Mesendoderm (in vitro differentiated cells): ENCODE measurements around the gene NLN.

Source experiments
- DNase-seq: peaks from one replicate; pipeline ENCODE4 v3.0.0; 2013
- H2AK5ac ChIP-seq: 2 replicates; pipeline ENCODE4 v1.6.1; 2013; ENCODE audit warnings: low read length, inconsistent platforms
- H2BK120ac ChIP-seq: 2 replicates; pipeline ENCODE4 v1.6.1; 2013; ENCODE audit warnings: low read depth, mild to moderate bottlenecking, low read length, moderate library complexity, mixed read lengths
- H2BK15ac ChIP-seq: replicated peaks from 2 replicates; pipeline ENCODE4 v1.6.1; 2013; ENCODE audit warnings: low read depth, mild to moderate bottlenecking, moderate library complexity
- H2BK5ac ChIP-seq: 2 replicates; pipeline ENCODE4 v1.6.1; 2013; ENCODE audit warnings: low read length, inconsistent platforms
- H3K18ac ChIP-seq: 2 replicates; pipeline ENCODE4 v1.6.1; 2013; ENCODE audit warnings: mild to moderate bottlenecking, low read length, mixed read lengths
- H3K23ac ChIP-seq: one replicate; pipeline ENCODE4 v1.6.1; 2013; ENCODE audit warnings: low read length
- H3K27ac ChIP-seq: 2 replicates; pipeline ENCODE4 v1.5.1; 2013; ENCODE audit warnings: low read depth, mild to moderate bottlenecking, inconsistent platforms, low read length, moderate library complexity
- H3K27me3 ChIP-seq: 2 replicates; pipeline ENCODE4 v1.6.1; 2013; ENCODE audit warnings: low read length, control low read depth, mild to moderate bottlenecking, inconsistent platforms; ENCODE audit not compliant: insufficient read depth, poor library complexity
- H3K36me3 ChIP-seq: 2 replicates; pipeline ENCODE4 v1.6.1; 2013; ENCODE audit warnings: low read length, inconsistent platforms; ENCODE audit not compliant: control insufficient read depth, insufficient read depth
- H3K4ac ChIP-seq: one replicate; pipeline ENCODE4 v1.6.1; 2013; ENCODE audit warnings: low read depth, mild to moderate bottlenecking, low read length, moderate library complexity
- H3K4me1 ChIP-seq: 2 replicates; pipeline ENCODE4 v1.6.1; 2013; ENCODE audit warnings: low read depth, low read length, inconsistent platforms; ENCODE audit not compliant: control insufficient read depth
- H3K4me2 ChIP-seq: 2 replicates; pipeline ENCODE4 v1.6.1; 2013; ENCODE audit warnings: low read length
- H3K4me3 ChIP-seq: 2 replicates; pipeline ENCODE4 v1.5.1; 2013; ENCODE audit warnings: mild to moderate bottlenecking, low read length
- H3K56ac ChIP-seq: one replicate; pipeline ENCODE4 v1.6.1; 2013; ENCODE audit warnings: low read length
- H3K79me1 ChIP-seq: 2 replicates; pipeline ENCODE4 v1.6.1; 2013; ENCODE audit warnings: low read length, inconsistent platforms
- H3K79me2 ChIP-seq: 2 replicates; pipeline ENCODE4 v1.6.1; 2013; ENCODE audit warnings: mild to moderate bottlenecking, low read length; ENCODE audit not compliant: control insufficient read depth, insufficient read depth
- H3K9ac ChIP-seq: 2 replicates; pipeline ENCODE4 v1.6.1; 2013; ENCODE audit warnings: low read length, inconsistent platforms
- H4K5ac ChIP-seq: one replicate; pipeline ENCODE4 v1.6.1; 2013; ENCODE audit warnings: low read length
- H4K8ac ChIP-seq: one replicate; pipeline ENCODE4 v1.6.1; 2013; ENCODE audit warnings: low read depth, mild to moderate bottlenecking, control low read depth, low read length, moderate library complexity
- WGBS: extraction: QIAGEN DNeasy Blood & Tissue Kit; methylation state at CpG from one replicate; pipeline ENCODE4 v1.1.7; 2013; ENCODE audit warnings: low lambda C conversion rate, missing lambda C conversion rate; ENCODE audit not compliant: insufficient coverage; ENCODE audit errors: extremely low coverage; 5-methylcytosine and 5-hydroxymethylcytosine counted together

Gene NLN

GRCh38 chr5:65831276-65831675 is 109.3 kb downstream of the NLN start:
- no peak for DNase-seq
- Histone ChIP-seq H3K23ac (no peak overlapping the region), H3K4me3 (no peak overlapping the region), H3K36me3 (no peaks in the 10 kb centered on the region), H3K27ac (no peak overlapping the region), H3K4me2 (no peak overlapping the region), H2BK120ac (no peak overlapping the region), H3K79me1 (no peaks in the 10 kb centered on the region), H2BK15ac (no peak overlapping the region), H3K9ac (no peak overlapping the region), H3K27me3 (no peaks in the 10 kb centered on the region), H2AK5ac (no peak overlapping the region), H3K18ac (no peak overlapping the region), H4K8ac (peak overlapping the region; percentile 28), H3K79me2 (no peaks in the 10 kb centered on the region), H3K4ac (no peak overlapping the region), H2BK5ac (no peak overlapping the region), H3K4me1 (peaks cover 2% of the 10 kb centered on the region), H4K5ac (no peak overlapping the region), H3K56ac (no peak overlapping the region)
- no CpG with 5 or more reads among the region's 1 CpG for WGBS

GRCh38 chr5:65832152-65832551 is 110.1 kb downstream of the NLN start:
- DNase-seq: no peak
- Histone ChIP-seq H3K27me3 (no peaks in the 10 kb centered on the region), H3K9ac (no peak overlapping the region), H4K5ac (no peak overlapping the region), H2BK120ac (no peak overlapping the region), H3K18ac (no peak overlapping the region), H3K79me2 (no peaks in the 10 kb centered on the region), H4K8ac (no peak overlapping the region), H3K56ac (no peak overlapping the region), H3K4me3 (no peak overlapping the region), H2BK15ac (no peak overlapping the region), H3K4me2 (no peak overlapping the region), H3K79me1 (no peaks in the 10 kb centered on the region), H3K36me3 (no peaks in the 10 kb centered on the region), H2AK5ac (no peak overlapping the region), H3K4ac (no peak overlapping the region), H3K27ac (no peak overlapping the region), H3K4me1 (peaks cover 2% of the 10 kb centered on the region), H3K23ac (no peak overlapping the region), H2BK5ac (no peak overlapping the region)

GRCh38 chr5:65832603-65833228 is 110.7 kb downstream of the NLN start:
- Histone ChIP-seq H2AK5ac (no peak overlapping the region), H3K36me3 (no peaks in the 10 kb centered on the region), H3K79me2 (no peaks in the 10 kb centered on the region), H4K8ac (no peak overlapping the region), H2BK120ac (no peak overlapping the region), H3K18ac (no peak overlapping the region), H3K27me3 (no peaks in the 10 kb centered on the region), H2BK15ac (no peak overlapping the region), H3K4me2 (no peak overlapping the region), H3K27ac (no peak overlapping the region), H3K56ac (no peak overlapping the region), H3K4me3 (no peak overlapping the region), H3K23ac (no peak overlapping the region), H4K5ac (no peak overlapping the region), H3K9ac (no peak overlapping the region), H3K4ac (no peak overlapping the region), H2BK5ac (no peak overlapping the region), H3K79me1 (no peaks in the 10 kb centered on the region), H3K4me1 (peaks cover 2% of the 10 kb centered on the region)
- no peak for DNase-seq
- no CpG with 5 or more reads among the region's 2 CpGs for WGBS

GRCh38 chr5:65833780-65834179 is 111.8 kb downstream of the NLN start:
- Histone ChIP-seq H3K23ac (no peak overlapping the region), H2AK5ac (no peak overlapping the region), H3K56ac (no peak overlapping the region), H3K4me1 (peaks cover 2% of the 10 kb centered on the region), H3K4me2 (no peak overlapping the region), H4K5ac (no peak overlapping the region), H3K79me1 (no peaks in the 10 kb centered on the region), H3K27ac (no peak overlapping the region), H4K8ac (no peak overlapping the region), H3K79me2 (no peaks in the 10 kb centered on the region), H3K27me3 (no peaks in the 10 kb centered on the region), H3K4me3 (no peak overlapping the region), H3K9ac (no peak overlapping the region), H2BK15ac (no peak overlapping the region), H3K18ac (no peak overlapping the region), H2BK5ac (no peak overlapping the region), H2BK120ac (no peak overlapping the region), H3K4ac (no peak overlapping the region), H3K36me3 (no peaks in the 10 kb centered on the region)
- no peak for DNase-seq
- WGBS: no CpG with 5 or more reads among the region's 5 CpGs

GRCh38 chr5:65834306-65834705 is 112.3 kb downstream of the NLN start:
- no peak overlapping the region for H2BK120ac ChIP-seq
- no peak overlapping the region for H2BK15ac ChIP-seq
- no peak overlapping the region for H3K9ac ChIP-seq
- WGBS: no CpG with 5 or more reads among the region's 1 CpG
- H3K27me3 ChIP-seq: no peaks in the 10 kb centered on the region
- H3K56ac ChIP-seq: no peak overlapping the region
- H2AK5ac ChIP-seq: no peak overlapping the region
- no peak overlapping the region for H3K23ac ChIP-seq
- no peaks in the 10 kb centered on the region for H3K79me2 ChIP-seq
- no peak overlapping the region for H3K4ac ChIP-seq
- no peak overlapping the region for H4K8ac ChIP-seq
- no peak overlapping the region for H2BK5ac ChIP-seq
- peaks cover 2% of the 10 kb centered on the region for H3K4me1 ChIP-seq
- no peaks in the 10 kb centered on the region for H3K79me1 ChIP-seq
- H3K27ac ChIP-seq: no peak overlapping the region
- no peak overlapping the region for H4K5ac ChIP-seq
- no peak overlapping the region for H3K18ac ChIP-seq
- H3K4me2 ChIP-seq: no peak overlapping the region
- no peaks in the 10 kb centered on the region for H3K36me3 ChIP-seq
- no peak for DNase-seq
- no peak overlapping the region for H3K4me3 ChIP-seq

- no peak overlapping the region for H2BK5ac ChIP-seq
- H3K79me1 ChIP-seq: no peaks in the 10 kb centered on the region
- H3K9ac ChIP-seq: no peak overlapping the region
- H3K27me3 ChIP-seq: no peaks in the 10 kb centered on the region
- no peak overlapping the region for H3K56ac ChIP-seq
- no peak overlapping the region for H3K18ac ChIP-seq
- H2AK5ac ChIP-seq: no peak overlapping the region
- H3K4me1 ChIP-seq: peaks cover 2% of the 10 kb centered on the region
- no peak overlapping the region for H2BK120ac ChIP-seq
- no peak for DNase-seq
- H3K4me2 ChIP-seq: no peak overlapping the region
- no peaks in the 10 kb centered on the region for H3K36me3 ChIP-seq
- no peak overlapping the region for H2BK15ac ChIP-seq
- H3K23ac ChIP-seq: no peak overlapping the region
- H3K79me2 ChIP-seq: no peaks in the 10 kb centered on the region
- H3K27ac ChIP-seq: no peak overlapping the region
- no peak overlapping the region for H4K8ac ChIP-seq
- no peak overlapping the region for H4K5ac ChIP-seq
- no peak overlapping the region for H3K4ac ChIP-seq
- WGBS: no CpG with 5 or more reads among the region's 2 CpGs
- no peak overlapping the region for H3K4me3 ChIP-seq
Measured at GRCh38 chr5:65835191-65835590, 113.2 kb downstream of the NLN start.
